Muscle of back (tissue), 11 donors: ENCODE measurements around the gene WBP1. TPM values are rescaled to one million over a fixed set of nuclear protein-coding genes. Genes with fewer than 3 reads are reported as not detected.
"Not testable (repeated sequence)": the region's sequence is repeated elsewhere in the genome, so short reads cannot be mapped to it uniquely, and the experiment has no call there.

Experiments
- DNase-seq, 3 donors: peaks; one replicate each; pipeline versions ENCODE4 v3.0.0 to v3.0.0-alpha.2; 2013
- polyA plus RNA-seq, 10 donors: library from polyadenylated mRNA; unstranded; fragments of 120-200 nt; gene quantifications; one replicate each; pipeline ENCODE4 v1.2.1, GENCODE V29; 2013; ENCODE audit not compliant: insufficient read length in 10 of 10

Gene WBP1
- polyA plus RNA-seq, 10 donors, result 46.2 to 59.2 (median 53.5) TPM

GRCh38 chr2:74424995-74425406 is 33.2 kb upstream of the WBP1 start:
- DNase-seq, result no peak

- no peak for DNase-seq
Measured at GRCh38 chr2:74425523-74425922, 32.7 kb upstream of the WBP1 start.

- DNase-seq, result no peak
Measured at GRCh38 chr2:74426181-74426758, 32.0 kb upstream of the WBP1 start.

GRCh38 chr2:74427551-74427950 is 30.7 kb upstream of the WBP1 start:
- DNase-seq, result no peak

GRCh38 chr2:74428675-74429074 is 29.6 kb upstream of the WBP1 start:
- DNase-seq, result no peak

- DNase-seq, result no peak
Measured at GRCh38 chr2:74429487-74430451, 28.5 kb upstream of the WBP1 start.

GRCh38 chr2:74430502-74430901 is 27.7 kb upstream of the WBP1 start:
- no peak for DNase-seq

GRCh38 chr2:74436111-74436805 is 22.0 kb upstream of the WBP1 start:
- no peak for DNase-seq

- DNase-seq, result no peak
Measured at GRCh38 chr2:74436848-74437695, 21.2 kb upstream of the WBP1 start.

GRCh38 chr2:74438248-74438647 is 20.0 kb upstream of the WBP1 start:
- DNase-seq, result no peak

- DNase-seq, result no peak
Measured at GRCh38 chr2:74439373-74439772, 18.9 kb upstream of the WBP1 start.

- DNase-seq, result peak; percentile 79 to 93 (median 84)
Measured at GRCh38 chr2:74439803-74440377, 18.3 kb upstream of the WBP1 start.

- peak; percentile 85 to 97 (median 92) for DNase-seq
Measured at GRCh38 chr2:74440378-74441169, 17.7 kb upstream of the WBP1 start.

- no peak for DNase-seq
Measured at GRCh38 chr2:74441170-74441689, 17.0 kb upstream of the WBP1 start.

- DNase-seq, result peak in 1 of 3 donors; percentile 78
Measured at GRCh38 chr2:74441690-74442482, 16.4 kb upstream of the WBP1 start, which contains the start of gene RTKN. RTKN (minus strand) TSS chr2:74441937; CDS start chr2:74441816, 121 bp downstream.

- not testable (repeated sequence) for DNase-seq
Measured at GRCh38 chr2:74442483-74443297, 15.5 kb upstream of the WBP1 start.

GRCh38 chr2:74444498-74445318 is 13.5 kb upstream of the WBP1 start:
- DNase-seq, result no peak
